K562 (cell line): ENCODE measurements around the gene KLK1. TPM values are rescaled to one million over a fixed set of nuclear protein-coding genes. Genes with fewer than 3 reads are reported as not detected.

Source experiments
- ATAC-seq: fragments of 200-7000 bp; cut with Tn5 transposase; 3 replicates; pipeline ENCODE4 v1.9.1; 2020; ENCODE audit warnings: moderate library complexity
- BruUV-seq: library from RNA; stranded (reverse); fragments of 400-500 nt; replicated peaks from 2 replicates; lab custom pipeline; 2021; lab: Mats Ljungman, UMichigan
- CTCF ChIA-PET: fragments of 300-600 bp; formaldehyde crosslinking; extraction: SDS; loops from one replicate; lab custom pipeline; 2021; ENCODE audit warnings: low intra/inter-chr PET ratio; lab: Yijun Ruan, JAX
- POLR2A ChIA-PET: fragments of 300-600, 350-650 bp; sonication (Branson Sonifier 250); formaldehyde crosslinking; extraction: SDS; loops from one replicate; lab custom pipeline; 2021; ENCODE audit warnings: antibody characterized with exemption, inconsistent platforms; lab: Yijun Ruan, JAX
- DNase-seq, 4 experiments: peaks; one replicate each; pipeline versions ENCODE4 v3.0.0 to v3.0.0-alpha.2; 2011 to 2018; ENCODE audit warnings: low spot score in 3 of 4, mixed read lengths in 3 of 4; ENCODE audit errors: extremely low read depth in 1 of 4
- FAIRE-seq: peaks from 2 replicates; lab custom pipeline; 2011; peaks lifted over from hg19 to GRCh38; lab: Jason Lieb, UNC
- H2AFZ ChIP-seq: 2 replicates; pipeline ENCODE4 v1.6.0; 2011; ENCODE audit warnings: low read depth, low read length, control low read depth, inconsistent platforms
- H3K27ac ChIP-seq: fragments of 200-600 bp; 3 replicates; pipeline ENCODE4 v1.8.0; 2011; ENCODE audit warnings: low read depth, mild to moderate bottlenecking, control low read depth, inconsistent platforms, low read length, moderate library complexity, mixed read lengths; ENCODE audit errors: extremely low read depth
- H3K27me3 ChIP-seq, 2 experiments: fragments of 300-600 bp in 1 of 2; 2 replicates in 1 of 2; 3 replicates in 1 of 2; pipeline versions ENCODE4 v1.6.0 to v1.8.0; 2011; ENCODE audit warnings: inconsistent platforms in 2 of 2, low read length in 2 of 2, mild to moderate bottlenecking in 1 of 2, mixed read lengths in 1 of 2, moderate library complexity in 1 of 2; ENCODE audit not compliant: control insufficient read depth in 2 of 2, insufficient read depth in 2 of 2
- H3K36me3 ChIP-seq: fragments of 300-600 bp; 3 replicates; pipeline ENCODE4 v1.8.0; 2011; ENCODE audit warnings: mild to moderate bottlenecking, low read length, inconsistent platforms; ENCODE audit not compliant: control insufficient read depth, insufficient read depth
- H3K4me1 ChIP-seq, 2 experiments: fragments of 200-600 bp in 1 of 2; replicated peaks in 1 of 2; 2 replicates in 1 of 2; 3 replicates in 1 of 2; pipeline versions ENCODE4 v1.5.1 to v1.8.0; 2011; ENCODE audit warnings: inconsistent platforms in 2 of 2, low read length in 2 of 2, mild to moderate bottlenecking in 1 of 2, mixed read lengths in 1 of 2, moderate library complexity in 1 of 2; ENCODE audit not compliant: control insufficient read depth in 2 of 2, insufficient read depth in 2 of 2
- H3K4me2 ChIP-seq: 2 replicates; pipeline ENCODE4 v1.6.1; 2011; ENCODE audit warnings: low read length, control low read depth, inconsistent platforms, mixed read lengths; ENCODE audit not compliant: insufficient read depth
- H3K4me3 ChIP-seq: fragments of 200-600 bp; sonication (generic), shearing (Covaris generic); 2 replicates; pipeline ENCODE4 v1.5.1; 2016; ENCODE audit warnings: control low read depth, inconsistent platforms
- H3K79me2 ChIP-seq: fragments of 200-600 bp; 3 replicates; pipeline ENCODE4 v1.8.0; 2011; ENCODE audit warnings: low read length, inconsistent platforms; ENCODE audit not compliant: control insufficient read depth, insufficient read depth
- H3K9ac ChIP-seq, 2 experiments: 2 replicates each; pipeline versions ENCODE4 v1.6.0 to v1.6.1; 2011; ENCODE audit warnings: low read depth in 2 of 2, low read length in 2 of 2, control low read depth in 1 of 2, inconsistent platforms in 1 of 2, mild to moderate bottlenecking in 1 of 2, mixed read lengths in 1 of 2; ENCODE audit not compliant: insufficient read depth in 1 of 2
- H3K9me1 ChIP-seq: one replicate; pipeline ENCODE4 v1.6.0; 2011; ENCODE audit warnings: inconsistent platforms, mild to moderate bottlenecking, low read length, moderate library complexity; ENCODE audit not compliant: control insufficient read depth, insufficient read depth
- H3K9me3 ChIP-seq: replicated peaks from 2 replicates; pipeline ENCODE4 v1.5.1; 2011; ENCODE audit warnings: low read depth, low read length, inconsistent platforms; ENCODE audit not compliant: control insufficient read depth, insufficient read depth
- H4K20me1 ChIP-seq: replicated peaks from 2 replicates; pipeline ENCODE4 v1.6.1; 2011; ENCODE audit warnings: low read length, inconsistent platforms, mixed read lengths; ENCODE audit not compliant: control insufficient read depth, insufficient read depth
- CBX8 ChIP-seq: fragments of 200-600 bp; sonication (generic); IDR thresholded peaks from 2 replicates; pipeline ENCODE4 v1.6.1; 2012; ENCODE audit warnings: borderline replicate concordance, mixed run types, low read depth, mild to moderate bottlenecking, moderate library complexity, mixed read lengths, low read length, control low read depth, inconsistent platforms; ENCODE audit not compliant: poor library complexity, severe bottlenecking; ENCODE audit errors: extremely low read depth
- EGR1 ChIP-seq: fragments of 450-650 bp; conservative IDR thresholded peaks from 2 replicates; pipeline ENCODE4 v1.6.1; 2017; ENCODE audit warnings: mild to moderate bottlenecking
- TCFL5 ChIP-seq: fragments of 250-450 bp; sonication (Bioruptor Pico); conservative IDR thresholded peaks from 2 replicates; pipeline ENCODE4 v1.6.1; 2021; ENCODE audit warnings: mild to moderate bottlenecking, moderate library complexity, matching md5 sums
- TSC22D4 ChIP-seq: fragments of 450-650 bp; IDR thresholded peaks from 2 replicates; pipeline ENCODE4 v1.6.1; 2016; ENCODE audit warnings: missing genetic modification characterization, missing biosample characterization, control low read depth
- ZNF124 ChIP-seq: sonication (generic); formaldehyde crosslinking; IDR thresholded peaks from 2 replicates; pipeline ENCODE4 v1.8.1; 2022; ENCODE audit warnings: missing genetic modification reagents
- ZNF347 ChIP-seq: fragments of 450-650 bp; formaldehyde crosslinking; IDR thresholded peaks from 2 replicates; pipeline ENCODE4 v1.4.0; 2020; ENCODE audit warnings: low read depth, mild to moderate bottlenecking, moderate library complexity
- WGBS: fragments of 100-300 bp; shearing (Covaris generic); methylation state at CpG from one replicate; pipeline ENCODE4 v1.1.6; 2016; ENCODE audit warnings: low coverage, mixed read lengths; ENCODE audit not compliant: insufficient coverage; ENCODE audit errors: missing lambda C conversion rate; 5-methylcytosine and 5-hydroxymethylcytosine counted together
- in situ Hi-C: fragments of 300-500 bp; cut with MboI; formaldehyde crosslinking; loops from 4 replicates; pipeline ENCODE4 v1.15.0; 2018; ENCODE audit warnings: inconsistent platforms, mixed read lengths
- intact Hi-C: fragments of 100-400 bp; cut with micrococcal nuclease; formaldehyde crosslinking; loops from 2 replicates; pipeline ENCODE4 v1.14.2; 2022
- polyA plus RNA-seq, 8 experiments: library from polyadenylated mRNA; depleted of rRNA in 4 of 8; stranded (reverse) in 5 of 8; unstranded in 3 of 8; fragments of >200 nt; fragmentation: Nextera tagmentation in 2 of 8; fragmentation: Illumina TruSeq in 1 of 8; extraction: Ambion mirVana in 2 of 8; extraction: Trizol in 1 of 8; gene quantifications; 2 replicates each; pipeline versions ENCODE4 v1.2.1 to v1.2.3, GENCODE V29; 2011 to 2014; ENCODE audit warnings: inconsistent platforms in 1 of 8, missing spikeins in 1 of 8
- total RNA-seq, 7 experiments: library from RNA; depleted of rRNA in 6 of 7; stranded (reverse); fragments of >200 nt in 6 of 7; fragmentation: Illumina TruSeq in 2 of 7; extraction: Trizol in 2 of 7; gene quantifications; 2 replicates each; pipeline versions ENCODE4 v1.2.1 to v1.2.3, GENCODE V29; 2011 to 2021; ENCODE audit warnings: low replicate concordance in 1 of 7
- TF ChIP-seq, protein P1 (sequence below): fragments of 250-450 bp; sonication (Bioruptor Pico); IDR thresholded peaks from 2 replicates; pipeline ENCODE4 v1.5.0; 2021; ENCODE audit warnings: mild to moderate bottlenecking, borderline replicate concordance
- TF ChIP-seq, protein P2 (sequence below): sonication (generic); formaldehyde crosslinking; IDR thresholded peaks from 2 replicates; pipeline ENCODE4 v1.8.0; 2022; ENCODE audit warnings: mild to moderate bottlenecking, missing genetic modification reagents
- TF ChIP-seq, protein P3 (sequence below), 2 experiments: fragments of 200-800 bp in 1 of 2; sonication (Bioruptor generic) in 1 of 2; sonication (generic) in 1 of 2; formaldehyde crosslinking in 1 of 2; IDR thresholded peaks in 1 of 2; conservative IDR thresholded peaks in 1 of 2; 2 replicates each; pipeline versions ENCODE4 v1.5.0 to v1.6.1; 2016 to 2020; ENCODE audit warnings: missing compliant biosample characterization in 1 of 2, missing genetic modification characterization in 1 of 2, missing genetic modification reagents in 1 of 2

KLK1 gene
- total and polyA plus RNA-seq, 9 of the 15 experiments (the other 6 are each of a cell fraction or from before 2014, with no cell fraction given): 0.87 to 15.4 (median 9.1) TPM

DNA sequence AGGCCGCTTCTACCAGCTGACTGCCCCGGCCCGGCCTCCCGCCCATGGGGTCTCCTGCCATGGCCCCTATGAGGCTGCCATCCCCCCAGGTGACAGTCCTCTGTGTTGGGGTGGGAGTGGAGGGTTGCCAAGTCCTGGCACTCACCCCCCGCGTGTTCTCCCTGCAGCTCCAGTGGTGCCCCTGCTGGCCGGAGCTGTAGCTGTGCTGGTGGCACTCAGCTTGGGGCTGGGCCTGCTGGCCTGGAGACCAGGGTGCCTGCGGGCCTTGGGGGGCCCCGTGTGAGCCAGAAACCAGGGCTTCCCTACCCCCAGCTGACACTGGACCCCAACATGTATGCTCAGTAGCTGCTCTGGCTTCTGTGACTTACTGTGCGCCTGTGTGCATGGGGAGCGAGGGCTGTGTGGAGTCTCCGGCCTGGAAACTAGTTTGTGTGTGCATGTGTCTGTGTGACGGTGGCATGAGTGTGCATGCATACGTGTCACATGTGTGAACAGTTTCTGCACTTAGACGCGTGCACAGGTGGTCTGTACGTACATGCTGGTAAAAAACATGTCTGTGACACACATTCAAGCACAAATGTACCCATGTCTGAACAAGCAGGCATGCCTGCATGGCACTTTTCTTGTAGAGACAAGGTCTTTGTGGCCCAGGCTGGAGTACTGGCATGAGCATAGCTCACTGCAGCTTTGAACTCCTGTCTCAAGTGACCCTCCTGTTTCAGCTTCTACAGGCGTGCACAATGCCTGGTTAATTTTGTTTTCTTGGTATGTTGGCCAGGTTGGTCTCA, 28.5 kb downstream of the KLK1 start (continued):
- TF ChIP-seq ZNF347 (CRISPR knock-in tag): no peak
- TF ChIP-seq, protein P1, sequence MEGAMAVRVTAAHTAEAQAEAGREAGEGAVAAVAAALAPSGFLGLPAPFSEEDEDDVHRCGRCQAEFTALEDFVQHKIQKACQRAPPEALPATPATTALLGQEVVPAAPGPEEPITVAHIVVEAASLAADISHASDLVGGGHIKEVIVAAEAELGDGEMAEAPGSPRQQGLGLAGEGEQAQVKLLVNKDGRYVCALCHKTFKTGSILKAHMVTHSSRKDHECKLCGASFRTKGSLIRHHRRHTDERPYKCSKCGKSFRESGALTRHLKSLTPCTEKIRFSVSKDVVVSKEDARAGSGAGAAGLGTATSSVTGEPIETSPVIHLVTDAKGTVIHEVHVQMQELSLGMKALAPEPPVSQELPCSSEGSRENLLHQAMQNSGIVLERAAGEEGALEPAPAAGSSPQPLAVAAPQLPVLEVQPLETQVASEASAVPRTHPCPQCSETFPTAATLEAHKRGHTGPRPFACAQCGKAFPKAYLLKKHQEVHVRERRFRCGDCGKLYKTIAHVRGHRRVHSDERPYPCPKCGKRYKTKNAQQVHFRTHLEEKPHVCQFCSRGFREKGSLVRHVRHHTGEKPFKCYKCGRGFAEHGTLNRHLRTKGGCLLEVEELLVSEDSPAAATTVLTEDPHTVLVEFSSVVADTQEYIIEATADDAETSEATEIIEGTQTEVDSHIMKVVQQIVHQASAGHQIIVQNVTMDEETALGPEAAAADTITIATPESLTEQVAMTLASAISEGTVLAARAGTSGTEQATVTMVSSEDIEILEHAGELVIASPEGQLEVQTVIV (CRISPR knock-in tag): no peak

DNA sequence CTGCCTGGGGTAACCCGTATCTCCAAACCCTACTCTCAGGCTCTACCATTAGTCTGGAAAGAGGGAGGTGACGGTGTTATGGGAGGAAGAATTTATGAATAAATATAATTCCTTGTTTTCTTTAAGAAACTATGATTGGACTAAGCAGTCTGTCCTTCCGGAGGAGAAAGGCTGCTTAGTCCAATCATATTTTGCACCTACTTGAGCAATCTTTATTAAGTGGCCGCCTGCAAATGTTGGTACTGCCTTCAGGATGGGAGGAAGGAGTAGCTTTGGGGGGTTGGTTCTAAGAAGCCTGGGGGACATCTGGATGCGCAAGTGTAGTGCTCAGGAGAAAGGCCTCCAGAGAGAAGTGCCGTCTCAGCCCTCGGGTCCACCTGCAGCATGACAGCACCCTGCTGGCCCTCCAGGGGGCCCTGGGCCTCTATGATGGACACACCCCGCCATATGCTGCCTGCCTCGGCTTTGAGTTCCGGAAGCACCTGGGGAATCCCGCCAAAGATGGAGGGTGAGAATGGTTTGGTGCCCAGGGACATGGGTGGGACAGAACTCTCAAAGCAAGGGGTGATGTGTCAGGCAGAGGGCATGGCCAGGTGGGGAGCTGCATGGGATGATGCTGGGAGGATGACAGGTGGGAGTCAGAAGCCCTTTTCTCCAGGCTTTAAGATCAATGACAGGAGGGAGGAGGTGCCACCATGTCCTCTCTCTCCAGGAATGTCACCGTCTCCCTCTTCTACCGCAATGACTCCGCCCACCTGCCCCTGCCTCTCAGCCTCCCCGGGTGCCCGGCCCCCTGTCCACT, 29.3 kb downstream of the KLK1 start:
- POLR2A ChIA-PET: interaction anchor here (0.6 to 3.7 kb wide), 17 partner anchors 10 to 234 kb away, joined by 3 to 58 read pairs (median 3); no protein-coding TSS in a partner anchor
- H3K4me2 ChIP-seq: peak overlapping the region; percentile 19; the same call in 1 of the 2 replicates
- BruUV-seq: no TSS peak
- H3K79me2 ChIP-seq: no peaks in the 10 kb centered on the region; the same call in 2 of the 3 replicates
- CTCF ChIA-PET: interaction anchor here (0.8 to 1.8 kb wide), 3 partner anchors 77 to 127 kb away, joined by 3 to 4 read pairs (median 3); no protein-coding TSS in a partner anchor
- H3K27ac ChIP-seq: no peak overlapping the region
- WGBS: 13% methylated on average over 13 of the region's 16 CpGs
- peak overlapping the region in 1 of 2 experiments; percentile 38; a peak in 1 of 4 replicates for H3K9ac ChIP-seq
- H3K27me3 ChIP-seq: no peaks in the 10 kb centered on the region
- in situ Hi-C loops: loop anchor here (5.0 kb wide), 2 partner anchors 78 to 123 kb away; partner anchors contain the start of gene KLK2
- no peaks in the 10 kb centered on the region for H3K9me3 ChIP-seq
- peaks cover 38% of the 10 kb centered on the region; the same call in 2 of the 3 replicates for H3K36me3 ChIP-seq
- no peak overlapping the region for H2AFZ ChIP-seq
- FAIRE-seq: peak; percentile 69
- H3K4me3 ChIP-seq: no peak overlapping the region
- peak; percentile 69 for ATAC-seq
- DNase-seq: peak; percentile 77 to 84 (median 79)
- peaks cover 7 to 62% of the 10 kb centered on the region in 2 experiments; a peak in 4 of 5 replicates for H3K4me1 ChIP-seq
- peaks cover 15% of the 10 kb centered on the region for H3K9me1 ChIP-seq
- peaks cover 37% of the 10 kb centered on the region for H4K20me1 ChIP-seq
- intact Hi-C loops: loop anchor here (1.0 to 2.0 kb wide), 2 partner anchors 76 to 129 kb away; no protein-coding TSS in a partner anchor
- TF ChIP-seq CBX8 (no peak), ZNF124 (CRISPR knock-in tag) (no peak), TSC22D4 (tag) (no peak), TCFL5 (no peak), EGR1 (no peak)
- TF ChIP-seq, protein P2, sequence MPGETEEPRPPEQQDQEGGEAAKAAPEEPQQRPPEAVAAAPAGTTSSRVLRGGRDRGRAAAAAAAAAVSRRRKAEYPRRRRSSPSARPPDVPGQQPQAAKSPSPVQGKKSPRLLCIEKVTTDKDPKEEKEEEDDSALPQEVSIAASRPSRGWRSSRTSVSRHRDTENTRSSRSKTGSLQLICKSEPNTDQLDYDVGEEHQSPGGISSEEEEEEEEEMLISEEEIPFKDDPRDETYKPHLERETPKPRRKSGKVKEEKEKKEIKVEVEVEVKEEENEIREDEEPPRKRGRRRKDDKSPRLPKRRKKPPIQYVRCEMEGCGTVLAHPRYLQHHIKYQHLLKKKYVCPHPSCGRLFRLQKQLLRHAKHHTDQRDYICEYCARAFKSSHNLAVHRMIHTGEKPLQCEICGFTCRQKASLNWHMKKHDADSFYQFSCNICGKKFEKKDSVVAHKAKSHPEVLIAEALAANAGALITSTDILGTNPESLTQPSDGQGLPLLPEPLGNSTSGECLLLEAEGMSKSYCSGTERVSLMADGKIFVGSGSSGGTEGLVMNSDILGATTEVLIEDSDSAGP (CRISPR knock-in tag): no peak
- TF ChIP-seq, protein P3, sequence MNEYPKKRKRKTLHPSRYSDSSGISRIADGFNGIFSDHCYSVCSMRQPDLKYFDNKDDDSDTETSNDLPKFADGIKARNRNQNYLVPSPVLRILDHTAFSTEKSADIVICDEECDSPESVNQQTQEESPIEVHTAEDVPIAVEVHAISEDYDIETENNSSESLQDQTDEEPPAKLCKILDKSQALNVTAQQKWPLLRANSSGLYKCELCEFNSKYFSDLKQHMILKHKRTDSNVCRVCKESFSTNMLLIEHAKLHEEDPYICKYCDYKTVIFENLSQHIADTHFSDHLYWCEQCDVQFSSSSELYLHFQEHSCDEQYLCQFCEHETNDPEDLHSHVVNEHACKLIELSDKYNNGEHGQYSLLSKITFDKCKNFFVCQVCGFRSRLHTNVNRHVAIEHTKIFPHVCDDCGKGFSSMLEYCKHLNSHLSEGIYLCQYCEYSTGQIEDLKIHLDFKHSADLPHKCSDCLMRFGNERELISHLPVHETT (CRISPR knock-in tag; conservative IDR thresholded peaks at IDR 0.05 in 1 of 2, IDR thresholded peaks at IDR 0.05 in 1 of 2): no peak
